Epithelial cell of proximal tubule (primary cell): Measurements from ENCODE around the gene PIP5KL1. TPM values are rescaled to one million over a fixed set of nuclear protein-coding genes. Genes with fewer than 3 reads are reported as not detected.

ENCODE experiments used
- DNase-seq: peaks from one replicate; pipeline ENCODE4 v3.0.0-alpha.2; 2011; ENCODE audit warnings: low read depth
- H3K4me3 ChIP-seq: 2 replicates; pipeline ENCODE4 v1.5.1; 2011; ENCODE audit warnings: low read depth, mild to moderate bottlenecking, low read length
- CTCF ChIP-seq: conservative IDR thresholded peaks from 2 replicates; pipeline ENCODE4 v1.5.1; 2012; ENCODE audit warnings: low read depth, mild to moderate bottlenecking, low read length
- total RNA-seq: library from RNA; depleted of rRNA; stranded (reverse); fragments of >200 nt; gene quantifications from 2 replicates; pipeline ENCODE4 v1.2.3, GENCODE V29; 2015

Gene PIP5KL1
- total RNA-seq, 1 donor from 2014 or later: 6.9 TPM

- no peak for TF ChIP-seq CTCF
- DNase-seq: no peak
- H3K4me3 ChIP-seq: no peak overlapping the region
These were observed 23.4 kb upstream of the PIP5KL1 start for GRCh38 chr9:127953768-127954505.

- no peak for TF ChIP-seq CTCF
- no peak overlapping the region for H3K4me3 ChIP-seq
- no peak for DNase-seq
These were observed 22.6 kb upstream of the PIP5KL1 start for GRCh38 chr9:127953154-127953553.

- no peak for DNase-seq
- H3K4me3 ChIP-seq: no peak overlapping the region
- TF ChIP-seq CTCF: no peak
These were observed 20.1 kb upstream of the PIP5KL1 start for GRCh38 chr9:127950513-127951289.

GRCh38 chr9:127949827-127950512 lies 19.4 kb upstream of the PIP5KL1 start:
- no peak overlapping the region for H3K4me3 ChIP-seq
- DNase-seq: no peak
- no peak for TF ChIP-seq CTCF

- DNase-seq: no peak
- no peak for TF ChIP-seq CTCF
- no peak overlapping the region for H3K4me3 ChIP-seq
These were observed 17.5 kb upstream of the PIP5KL1 start for GRCh38 chr9:127947841-127948710.

GRCh38 chr9:127946728-127947127 lies 16.2 kb upstream of the PIP5KL1 start:
- TF ChIP-seq CTCF: no peak
- no peak overlapping the region for H3K4me3 ChIP-seq
- DNase-seq: no peak
